ENCODE measurements around the gene CAB39. TPM values are rescaled to one million over a fixed set of nuclear protein-coding genes. Genes with fewer than 3 reads are reported as not detected.
"Not testable (repeated sequence)": the region's sequence is repeated elsewhere in the genome, so short reads cannot be mapped to it uniquely, and the experiment has no call there.

The CAB39 gene
- total RNA-seq, 1 donor from 2014 or later: 96.3 TPM

DNA sequence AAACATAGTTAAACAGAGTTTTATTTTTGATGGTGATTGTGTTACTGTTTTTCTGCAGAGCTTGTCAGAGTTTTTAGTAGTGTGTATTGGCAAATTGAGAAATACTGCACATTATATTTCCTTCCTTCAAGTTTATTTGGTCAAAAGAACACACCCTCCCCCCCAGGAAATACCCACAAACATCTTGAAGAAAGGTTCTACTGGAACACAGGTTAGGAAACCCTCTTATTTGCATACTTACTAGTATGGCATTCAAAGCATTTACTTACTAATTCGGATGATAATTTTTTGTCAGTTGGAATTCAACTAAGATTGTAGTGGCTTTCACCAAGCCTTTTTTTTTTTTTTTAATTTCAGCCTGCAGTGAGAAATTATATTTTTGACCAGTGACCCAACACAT lies 9.1 kb downstream of the CAB39 start:
- H3K4me3 ChIP-seq (ENCODE audit: low read depth, low read length): no peak overlapping the region
- no peak for DNase-seq (ENCODE audit: low read depth)
- TF ChIP-seq, protein P1, sequence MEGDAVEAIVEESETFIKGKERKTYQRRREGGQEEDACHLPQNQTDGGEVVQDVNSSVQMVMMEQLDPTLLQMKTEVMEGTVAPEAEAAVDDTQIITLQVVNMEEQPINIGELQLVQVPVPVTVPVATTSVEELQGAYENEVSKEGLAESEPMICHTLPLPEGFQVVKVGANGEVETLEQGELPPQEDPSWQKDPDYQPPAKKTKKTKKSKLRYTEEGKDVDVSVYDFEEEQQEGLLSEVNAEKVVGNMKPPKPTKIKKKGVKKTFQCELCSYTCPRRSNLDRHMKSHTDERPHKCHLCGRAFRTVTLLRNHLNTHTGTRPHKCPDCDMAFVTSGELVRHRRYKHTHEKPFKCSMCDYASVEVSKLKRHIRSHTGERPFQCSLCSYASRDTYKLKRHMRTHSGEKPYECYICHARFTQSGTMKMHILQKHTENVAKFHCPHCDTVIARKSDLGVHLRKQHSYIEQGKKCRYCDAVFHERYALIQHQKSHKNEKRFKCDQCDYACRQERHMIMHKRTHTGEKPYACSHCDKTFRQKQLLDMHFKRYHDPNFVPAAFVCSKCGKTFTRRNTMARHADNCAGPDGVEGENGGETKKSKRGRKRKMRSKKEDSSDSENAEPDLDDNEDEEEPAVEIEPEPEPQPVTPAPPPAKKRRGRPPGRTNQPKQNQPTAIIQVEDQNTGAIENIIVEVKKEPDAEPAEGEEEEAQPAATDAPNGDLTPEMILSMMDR (conservative IDR thresholded peaks at IDR 0.05; ENCODE audit: low read depth, low read length): no peak

DNA sequence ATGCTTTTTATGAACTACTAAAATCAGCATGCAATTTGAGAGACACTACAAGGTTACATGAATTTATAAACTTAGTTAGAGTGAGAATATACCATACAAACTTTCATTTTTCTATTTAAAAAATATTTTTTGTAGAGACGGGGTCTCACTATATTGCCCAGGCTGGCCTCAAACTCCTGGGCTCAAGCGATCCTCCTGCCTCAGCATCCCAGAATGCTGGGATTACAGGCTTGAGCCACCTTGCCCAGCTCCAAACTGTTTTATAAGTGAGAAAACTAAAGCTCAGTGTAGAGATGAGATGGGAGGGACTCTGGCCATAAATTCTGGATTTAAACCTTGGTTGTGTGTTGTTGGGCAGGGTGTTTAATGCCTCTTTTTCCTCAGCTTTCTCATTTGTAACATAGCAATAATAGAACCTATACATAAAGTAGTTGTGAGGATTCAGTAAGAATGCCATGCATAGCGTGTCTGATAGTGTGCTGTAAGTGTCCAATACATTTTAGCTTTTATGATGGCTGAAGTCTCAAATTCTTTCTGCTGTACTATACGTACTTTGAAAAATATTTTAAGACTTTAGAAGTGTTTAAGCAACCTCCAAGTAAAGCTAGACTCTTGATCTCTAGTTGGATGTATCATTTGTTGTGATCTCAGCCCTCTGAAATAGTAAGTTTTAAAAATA lies 9.7 kb downstream of the CAB39 start:
- TF ChIP-seq, protein P1 (conservative IDR thresholded peaks at IDR 0.05; ENCODE audit: low read depth, low read length): no peak
- H3K4me3 ChIP-seq (ENCODE audit: low read depth, low read length): no peak overlapping the region

DNA sequence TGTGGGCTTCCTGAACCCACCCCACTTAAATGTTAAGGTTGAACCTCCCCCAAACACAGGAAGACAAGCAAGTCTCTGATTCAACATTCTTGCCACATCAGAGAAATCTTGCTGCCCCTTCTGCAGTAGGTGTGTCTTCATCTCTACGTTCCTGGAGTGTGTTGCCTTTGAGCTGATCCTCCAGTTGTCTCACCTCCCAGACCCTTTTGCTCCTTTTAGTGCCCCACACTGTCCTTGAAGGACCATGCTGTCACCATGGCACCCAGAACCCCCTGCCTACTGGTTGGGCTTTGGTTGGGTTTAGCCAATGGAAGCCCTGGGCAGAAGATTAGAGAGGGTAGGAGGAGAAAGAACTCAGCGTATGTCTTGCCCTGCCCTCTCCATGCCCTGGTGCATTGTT lies 10.7 kb downstream of the CAB39 start:
- TF ChIP-seq, protein P1 (conservative IDR thresholded peaks at IDR 0.05; ENCODE audit: low read depth, low read length): no peak
- DNase-seq (ENCODE audit: low read depth): no peak

More for the DNA sequence above, 9.7 kb downstream of the CAB39 start:
- no peak for DNase-seq (ENCODE audit: low read depth)

DNA sequence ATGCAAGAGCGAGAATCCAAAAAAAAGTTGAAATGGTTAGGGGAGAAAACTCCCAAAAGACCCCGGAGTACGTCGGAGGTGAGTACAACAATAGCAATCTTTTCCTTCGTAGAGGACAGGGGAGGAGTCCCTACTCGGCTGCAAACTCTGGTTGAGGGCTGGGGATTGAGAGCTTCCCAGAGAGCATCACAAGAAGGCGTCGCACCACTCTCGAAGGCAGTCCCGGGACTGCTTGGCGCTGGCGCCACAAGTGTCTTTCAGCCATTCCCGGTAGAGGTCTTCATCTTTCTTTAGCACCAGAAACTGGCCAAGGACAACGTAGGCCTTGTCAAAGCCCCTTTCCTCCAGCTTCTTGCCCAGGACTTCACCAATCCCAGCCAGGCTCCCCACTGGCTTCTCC lies 12.3 kb downstream of the CAB39 start:
- DNase-seq (ENCODE audit: low read depth); H3K4me3 ChIP-seq (ENCODE audit: low read depth, low read length): not testable (repeated sequence)

More for the DNA sequence above, 10.7 kb downstream of the CAB39 start:
- H3K4me3 ChIP-seq (ENCODE audit: low read depth, low read length): no peak overlapping the region

DNA sequence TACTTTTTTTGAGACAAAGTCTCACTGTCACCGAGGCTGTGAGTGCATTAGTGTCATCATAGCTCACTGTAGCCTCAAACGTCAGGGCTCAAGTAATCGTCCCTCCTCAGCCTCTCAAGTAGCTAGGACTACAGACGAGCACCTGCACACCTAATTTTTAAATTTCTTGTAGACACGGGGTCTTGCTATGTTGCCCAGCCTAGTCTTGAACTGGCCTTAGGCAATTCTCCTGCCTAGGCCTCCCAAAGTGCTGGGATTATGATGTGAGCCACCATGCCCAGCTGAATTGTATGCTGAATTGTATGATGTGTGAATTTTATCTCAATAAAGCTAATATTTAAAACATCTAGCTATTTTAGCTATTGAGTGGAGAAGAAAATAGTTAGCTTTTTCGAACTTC lies 18.9 kb downstream of the CAB39 start:
- TF ChIP-seq, protein P1 (conservative IDR thresholded peaks at IDR 0.05; ENCODE audit: low read depth, low read length): no peak
- H3K4me3 ChIP-seq (ENCODE audit: low read depth, low read length): no peak overlapping the region
- DNase-seq (ENCODE audit: low read depth): no peak

DNA sequence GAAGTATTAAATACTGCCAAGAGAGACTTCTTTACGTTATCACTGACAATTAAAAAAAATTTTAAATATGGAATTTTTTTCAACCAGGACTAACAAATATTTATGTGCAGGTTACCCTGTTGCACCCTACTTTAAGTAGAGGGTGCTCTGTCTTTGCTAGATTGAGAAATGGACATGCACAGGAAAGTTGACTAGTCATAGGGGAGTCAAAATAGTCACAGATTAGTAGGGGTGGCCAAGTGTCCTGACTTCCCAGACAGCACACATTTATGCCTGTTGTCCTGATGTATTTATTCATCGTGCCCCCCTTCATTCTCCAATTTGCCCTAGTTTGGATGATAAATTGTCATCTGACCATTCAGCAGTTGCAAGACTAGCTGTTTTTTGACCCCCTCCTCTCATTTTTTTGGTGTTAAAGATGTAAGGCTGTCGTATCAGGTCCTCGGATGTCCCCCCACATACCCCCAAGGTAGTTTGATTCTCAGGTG lies 20.3 kb downstream of the CAB39 start:
- TF ChIP-seq, protein P1 (conservative IDR thresholded peaks at IDR 0.05; ENCODE audit: low read depth, low read length): no peak
- DNase-seq (ENCODE audit: low read depth): no peak

DNA sequence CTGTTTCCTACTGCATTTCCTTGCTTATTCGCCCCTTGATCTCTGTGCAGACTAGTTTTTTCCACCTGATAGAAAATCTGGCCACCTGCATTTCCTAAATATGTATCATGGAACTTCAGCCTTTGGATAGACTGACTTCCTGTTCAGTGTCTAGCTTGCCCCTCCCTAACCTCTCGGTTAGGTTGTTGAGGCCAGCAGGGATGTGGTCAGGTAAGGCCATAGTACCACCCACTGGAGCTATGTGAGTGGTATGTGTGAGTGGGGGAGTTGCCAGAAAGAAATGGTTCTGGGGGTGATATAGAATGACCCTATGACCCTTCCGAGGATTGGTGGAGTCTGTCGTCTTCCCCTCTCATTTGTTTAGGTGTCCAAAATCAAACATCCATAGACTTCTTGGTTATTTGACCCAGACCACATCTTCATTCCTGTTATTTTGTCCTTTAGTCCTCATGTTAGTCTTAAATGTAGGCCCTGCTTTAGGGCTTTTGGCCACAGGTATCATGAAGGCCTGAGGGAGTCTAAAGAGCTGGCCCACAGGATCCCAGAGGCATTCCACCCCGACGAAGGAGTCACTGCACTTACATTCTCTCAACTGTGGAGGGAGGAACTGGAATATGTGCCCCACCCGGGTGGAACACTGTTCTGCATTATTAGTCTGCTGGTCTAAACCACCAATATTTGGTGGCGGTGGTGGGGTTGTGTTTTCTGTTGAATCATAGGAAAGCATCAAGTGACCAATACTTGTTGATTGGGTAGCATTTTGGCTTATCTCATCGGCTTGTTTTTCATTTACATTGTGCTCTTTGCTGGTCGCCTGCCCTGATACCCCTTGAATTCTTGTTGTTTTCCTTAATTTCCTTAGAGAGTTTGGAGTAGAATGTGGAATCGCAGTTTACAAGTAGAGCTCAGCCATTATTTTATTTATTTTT lies 21.9 kb downstream of the CAB39 start:
- TF ChIP-seq, protein P1 (conservative IDR thresholded peaks at IDR 0.05; ENCODE audit: low read depth, low read length): no peak
- DNase-seq (ENCODE audit: low read depth): no peak
- no peak overlapping the region for H3K4me3 ChIP-seq (ENCODE audit: low read depth, low read length)

More for the DNA sequence above, 20.3 kb downstream of the CAB39 start:
- no peak overlapping the region for H3K4me3 ChIP-seq (ENCODE audit: low read depth, low read length)
